GM21447 (cell line): ENCODE data around the gene TEX26.
"Not testable (repeated sequence)": the region's sequence is repeated elsewhere in the genome, so short reads cannot be mapped to it uniquely, and the experiment has no call there.

ENCODE experiments used
- ATAC-seq: cut with Tn5 transposase; IDR thresholded peaks from one replicate; pipeline ENCODE4 v1.9.1; 2021; ENCODE audit not compliant: unreplicated experiment

TEX26 gene

DNA sequence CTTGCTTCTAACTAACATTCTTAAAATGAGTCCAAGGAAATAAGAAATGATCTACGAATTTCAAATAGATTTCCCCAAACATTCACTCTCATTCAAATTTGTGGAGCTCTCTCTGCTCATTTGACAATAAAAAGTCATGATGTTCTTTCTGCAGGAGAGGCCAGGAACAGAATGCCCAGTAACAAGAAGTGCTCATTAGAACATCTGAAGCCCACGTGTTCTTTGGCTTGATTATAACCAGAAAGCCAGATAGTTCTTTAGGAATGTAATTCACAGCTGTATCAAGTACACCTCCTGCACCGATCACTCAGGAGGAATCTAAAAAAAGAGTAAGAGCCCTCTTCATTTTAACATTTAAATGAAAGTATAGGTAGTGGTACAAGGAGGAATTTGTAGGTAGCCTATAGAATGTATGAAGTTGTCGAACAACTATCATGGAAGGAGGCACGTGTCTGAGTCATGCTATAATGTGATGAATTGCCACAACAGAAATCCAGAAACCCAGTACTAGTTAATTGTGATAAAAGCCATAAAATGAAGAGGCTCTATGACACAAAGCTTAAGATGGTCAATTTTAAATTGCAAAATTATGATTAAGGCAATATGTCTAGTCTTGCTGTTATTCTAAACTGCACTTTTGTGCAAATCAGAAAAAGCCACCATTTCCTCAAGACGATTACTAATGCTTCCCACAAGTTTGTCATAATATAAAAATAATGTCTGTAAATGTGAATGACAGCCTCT is 13.6 kb upstream of the TEX26 start:
- no peak for ATAC-seq

DNA sequence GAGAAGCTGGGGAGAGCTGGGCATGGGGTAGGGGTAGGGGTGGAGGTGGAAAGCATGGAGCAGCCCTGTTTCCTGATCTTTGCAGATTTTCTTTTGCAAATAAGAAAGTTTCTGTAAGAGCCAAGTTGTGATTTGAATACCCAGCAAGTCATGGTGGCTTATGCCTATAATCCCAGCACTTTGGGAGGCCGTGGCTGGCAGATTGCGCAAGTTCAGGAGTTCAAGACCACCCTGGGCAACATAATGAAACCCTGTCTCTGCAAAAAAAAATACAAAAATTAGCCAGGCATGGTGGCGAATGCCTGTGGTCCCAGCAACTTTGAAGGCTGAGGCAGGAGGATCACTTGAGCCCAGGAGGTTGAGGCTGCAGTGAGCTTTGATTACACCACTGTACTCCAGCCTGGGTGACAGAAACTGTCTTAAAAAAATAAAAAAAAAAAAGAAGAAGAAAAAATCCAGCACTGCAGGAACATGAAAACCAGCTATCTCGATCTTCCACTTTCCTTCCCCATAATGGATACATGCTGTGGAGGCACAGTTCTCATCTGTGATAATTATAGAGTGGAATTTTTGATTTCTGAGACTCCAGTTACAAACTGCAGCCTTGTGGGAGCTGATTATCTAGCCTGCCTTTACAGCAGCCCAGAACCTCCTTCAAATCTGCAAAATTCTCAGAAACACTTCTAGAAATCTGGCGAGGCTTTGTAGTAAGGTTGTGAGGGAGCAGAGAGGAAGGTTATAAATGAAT is 12.1 kb upstream of the TEX26 start:
- no peak for ATAC-seq

DNA sequence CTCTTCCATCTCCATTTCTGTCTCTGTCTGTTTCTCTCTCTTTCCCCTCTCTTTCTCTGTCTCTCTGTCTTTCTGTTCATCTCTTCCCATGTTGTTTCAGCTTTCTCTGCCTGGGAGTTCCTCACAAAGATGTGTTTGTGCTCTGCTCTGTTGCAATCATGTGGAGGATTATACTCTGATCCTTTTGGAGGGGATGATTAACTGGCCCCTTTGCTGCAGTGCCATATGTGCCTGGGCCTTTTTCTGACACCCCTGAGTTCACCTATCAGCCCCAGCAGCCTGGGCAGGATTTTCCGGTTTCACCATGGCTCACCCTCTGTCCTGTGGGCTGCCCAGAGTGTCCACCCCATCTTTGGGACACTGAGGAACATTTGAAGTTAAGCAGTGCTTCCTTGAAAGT is 9.0 kb upstream of the TEX26 start:
- ATAC-seq: no peak

DNA sequence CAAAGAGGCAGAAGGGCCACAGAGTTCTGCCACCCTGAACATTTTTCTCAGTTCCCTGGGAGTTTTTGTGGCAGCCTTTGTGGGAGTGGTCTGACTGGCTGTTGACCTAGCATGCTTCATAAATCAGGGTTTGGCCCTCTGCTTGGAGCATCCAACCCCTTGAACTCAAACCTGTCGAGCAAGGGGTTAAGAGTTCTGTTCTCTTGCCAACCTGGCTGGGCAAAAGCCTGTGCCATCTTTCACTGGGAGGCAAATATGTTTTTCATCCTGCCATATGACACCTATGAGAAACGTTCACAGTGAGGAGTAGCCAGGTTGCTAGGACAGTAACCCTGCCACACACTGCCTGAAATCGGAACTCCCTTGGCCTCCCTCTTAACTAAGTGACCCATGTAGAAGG is 7.7 kb upstream of the TEX26 start:
- ATAC-seq: no peak

GRCh38 chr13:30925429-30925828 is 7.0 kb upstream of the TEX26 start:
- ATAC-seq: no peak

DNA sequence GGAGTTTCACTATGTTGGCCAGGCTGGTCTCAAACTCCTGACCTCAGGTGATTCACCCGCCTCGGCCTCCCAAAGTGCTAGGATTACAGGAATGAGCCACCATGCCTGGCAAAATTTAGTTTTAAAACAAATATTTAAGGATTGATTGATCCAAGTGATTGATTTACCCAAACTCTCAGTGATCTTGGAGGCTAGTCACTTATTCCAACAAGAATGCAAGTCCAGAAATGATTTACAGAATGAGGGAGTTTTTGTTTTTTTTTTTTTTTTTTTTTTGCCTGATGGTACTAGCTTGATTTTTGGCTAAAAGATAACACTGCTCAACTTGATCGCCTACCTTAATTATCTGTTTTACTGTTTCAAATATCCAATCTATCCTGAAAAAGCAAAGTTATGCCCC is 5.7 kb upstream of the TEX26 start:
- ATAC-seq: no peak

- ATAC-seq: not testable (repeated sequence)
Observed at GRCh38 chr13:30927188-30927587, 5.3 kb upstream of the TEX26 start.

DNA sequence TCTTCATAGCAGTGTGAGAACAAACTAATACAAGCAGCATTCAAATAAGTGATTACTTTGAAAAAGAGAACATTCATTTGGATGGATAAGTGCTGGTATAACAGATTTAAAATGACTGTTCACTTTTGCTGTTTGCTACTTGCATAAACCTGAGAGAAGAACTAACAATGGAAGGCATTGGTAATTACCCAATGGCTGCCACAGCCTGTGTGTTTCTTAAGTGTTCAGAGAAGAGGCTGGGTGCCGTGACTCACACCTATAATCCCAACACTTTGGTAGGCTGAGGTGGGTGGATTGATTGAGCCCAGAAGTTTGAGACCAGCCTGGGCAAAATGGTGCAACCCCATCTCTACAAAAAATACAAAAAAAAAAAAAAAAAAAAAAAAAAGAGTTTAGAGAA is 4.9 kb upstream of the TEX26 start:
- no peak for ATAC-seq

DNA sequence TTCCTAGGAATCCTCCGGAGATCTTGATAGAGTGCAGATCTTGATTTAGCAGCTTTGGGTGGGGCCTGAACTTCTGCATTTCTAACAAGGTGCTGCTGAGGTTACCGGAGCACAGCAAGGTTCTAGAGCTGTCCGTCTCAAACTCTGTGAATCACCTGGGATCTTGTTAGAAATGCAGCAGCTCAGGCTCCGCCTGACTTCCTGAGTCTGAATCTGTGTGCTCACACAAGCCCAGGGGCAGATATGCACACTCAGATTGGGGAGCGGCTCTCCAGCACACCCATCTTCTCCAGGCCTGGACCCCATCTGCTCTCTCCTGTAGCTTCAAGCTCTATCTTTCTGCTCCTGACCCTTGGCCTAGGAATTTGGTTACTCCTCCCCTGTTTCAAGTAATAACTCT is 3.5 kb upstream of the TEX26 start:
- no peak for ATAC-seq

DNA sequence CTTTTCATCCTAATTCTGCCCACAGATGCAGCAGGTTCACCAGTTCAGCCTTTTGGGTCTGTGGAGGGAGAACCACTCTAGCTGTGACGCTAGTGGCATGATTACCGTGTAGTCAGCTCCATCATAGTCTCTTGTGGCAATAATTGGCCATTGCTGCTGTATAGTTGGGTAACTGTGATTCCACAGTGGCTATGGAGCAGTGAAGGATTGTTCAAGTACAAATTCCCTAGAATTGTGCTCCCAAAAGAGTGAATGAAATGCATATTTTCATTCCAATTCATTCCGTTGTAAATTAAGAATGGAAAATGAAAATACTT is 856 bp downstream of the TEX26 start:
- ATAC-seq: no peak

DNA sequence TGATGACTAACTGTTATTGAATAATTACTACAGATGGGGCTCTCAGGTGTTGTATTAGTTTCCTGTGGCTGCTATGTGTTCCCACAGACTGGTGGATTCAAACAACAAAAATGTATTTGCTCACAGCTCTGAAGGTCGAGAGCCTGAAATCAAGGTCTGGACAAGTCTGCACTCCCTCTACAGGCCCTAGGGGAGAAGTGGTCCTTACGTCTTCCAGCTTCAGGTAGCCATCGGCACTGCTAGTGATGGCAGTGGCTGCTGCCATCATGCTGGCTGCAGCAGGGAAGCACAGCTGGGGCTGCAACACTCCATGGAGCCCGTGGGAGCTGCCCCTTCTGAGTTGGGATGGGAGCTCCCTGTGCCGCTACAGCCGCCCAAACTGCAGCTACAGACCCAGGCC is 1.9 kb downstream of the TEX26 start:
- ATAC-seq: no peak

DNA sequence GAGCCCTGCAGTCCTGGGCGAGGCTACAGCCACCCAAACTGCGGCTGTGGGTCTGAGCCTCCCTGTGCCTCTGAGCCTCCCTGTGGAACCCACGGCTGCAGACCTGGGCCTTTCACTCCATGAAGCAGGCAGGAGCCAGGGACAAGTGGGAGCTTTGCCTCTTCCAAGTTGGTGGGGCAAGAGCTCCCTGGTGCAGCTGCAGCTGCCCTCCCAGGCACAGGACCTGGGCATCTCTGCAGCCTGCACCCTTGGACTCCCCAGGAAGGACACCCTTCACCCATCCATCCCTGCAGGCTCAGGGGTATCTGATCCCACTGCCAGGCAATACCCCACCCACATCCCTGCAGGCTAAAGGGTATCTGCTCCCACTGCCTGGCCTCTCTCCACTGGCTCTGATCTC is 2.3 kb downstream of the TEX26 start:
- no peak for ATAC-seq

- ATAC-seq: no peak
Observed at GRCh38 chr13:30936971-30937370, 4.5 kb downstream of the TEX26 start.

- no peak for ATAC-seq
Observed at GRCh38 chr13:30943881-30944280, 11.4 kb downstream of the TEX26 start.

DNA sequence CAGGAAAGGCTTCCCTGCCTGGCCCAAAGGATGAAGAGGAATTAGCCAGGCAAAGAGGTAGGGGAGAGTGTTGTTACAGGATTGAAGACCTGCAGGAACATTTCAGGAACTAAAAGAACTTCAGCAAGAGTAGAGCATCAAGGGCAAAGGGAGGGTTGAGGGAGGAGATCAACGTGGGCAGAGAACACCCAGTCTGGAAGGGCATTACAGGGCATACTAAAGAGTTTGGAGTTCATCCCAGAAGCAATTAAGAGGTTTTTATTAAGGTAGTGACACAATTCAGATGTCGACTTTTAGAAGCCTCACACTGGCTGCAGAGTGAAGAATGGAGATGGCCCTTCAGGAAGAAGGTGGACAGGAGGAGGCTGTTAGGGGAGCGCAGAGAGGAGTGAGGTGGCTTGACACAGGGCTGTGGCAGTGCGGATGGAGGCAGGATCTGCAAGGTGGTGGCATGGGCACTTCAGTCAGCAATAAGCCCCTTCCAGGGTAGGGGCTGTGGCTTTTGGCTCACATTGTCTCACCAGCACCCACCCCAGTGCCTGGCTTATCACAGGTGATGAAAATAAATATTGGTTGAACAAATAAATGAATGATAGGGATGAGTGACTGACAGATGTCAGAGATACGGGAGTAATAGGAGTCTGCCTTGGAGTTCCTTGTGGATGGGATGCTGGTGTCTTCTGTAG is 24.9 kb downstream of the TEX26 start:
- ATAC-seq: no peak

DNA sequence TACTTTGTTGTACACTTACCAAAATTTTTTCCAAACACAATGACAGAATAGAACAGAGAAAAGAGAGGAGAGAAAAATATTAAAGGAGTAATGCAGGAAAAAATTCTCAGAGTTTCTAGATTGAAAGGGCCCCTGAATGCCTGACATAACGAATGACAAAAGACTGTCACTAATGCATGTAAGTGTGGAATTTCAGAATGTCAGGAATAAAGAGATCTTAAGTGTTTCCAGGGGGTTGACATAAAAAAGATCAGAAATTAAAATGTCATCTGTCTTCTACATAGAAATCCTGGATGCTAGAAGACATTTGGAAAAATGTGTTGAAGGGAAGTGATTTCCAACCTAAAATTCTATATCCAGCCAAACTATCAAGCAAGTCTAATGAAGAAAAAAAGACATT is 27.2 kb downstream of the TEX26 start:
- no peak for ATAC-seq

GRCh38 chr13:30963791-30964190 is 31.3 kb downstream of the TEX26 start:
- no peak for ATAC-seq

DNA sequence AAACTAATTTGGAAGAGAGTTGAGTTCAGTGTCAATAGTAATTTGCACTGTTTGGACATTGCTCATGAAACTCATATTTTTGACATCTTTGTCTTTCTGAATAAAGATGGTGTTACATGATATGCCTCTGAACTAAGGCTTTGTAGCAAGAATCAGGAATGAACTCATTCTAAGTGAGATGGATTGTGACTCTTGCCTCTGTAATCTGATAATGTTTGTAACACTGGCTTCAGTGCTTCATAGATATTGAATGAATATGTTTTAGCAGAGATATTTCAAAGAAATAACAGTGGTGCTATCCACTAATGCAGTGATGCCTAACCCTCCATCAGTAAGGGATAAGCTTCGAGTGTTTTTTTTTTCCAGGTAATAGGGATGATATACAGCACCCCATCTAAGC is 32.9 kb downstream of the TEX26 start:
- ATAC-seq: no peak

GRCh38 chr13:30966101-30966500 is 33.6 kb downstream of the TEX26 start:
- no peak for ATAC-seq

- ATAC-seq: no peak
Observed at GRCh38 chr13:30968846-30969245, 36.4 kb downstream of the TEX26 start.

- no peak for ATAC-seq
Observed at GRCh38 chr13:30971575-30971974, 39.1 kb downstream of the TEX26 start.

GRCh38 chr13:30972888-30973377 is 40.5 kb downstream of the TEX26 start:
- no peak for ATAC-seq
